ENCODE data around the gene HLA-DPA1. TPM values are rescaled to one million over a fixed set of nuclear protein-coding genes. Genes with fewer than 3 reads are reported as not detected.

HLA-DPA1 gene
- total RNA-seq, 1 experiment from 2014 or later: 0.69 TPM

DNA sequence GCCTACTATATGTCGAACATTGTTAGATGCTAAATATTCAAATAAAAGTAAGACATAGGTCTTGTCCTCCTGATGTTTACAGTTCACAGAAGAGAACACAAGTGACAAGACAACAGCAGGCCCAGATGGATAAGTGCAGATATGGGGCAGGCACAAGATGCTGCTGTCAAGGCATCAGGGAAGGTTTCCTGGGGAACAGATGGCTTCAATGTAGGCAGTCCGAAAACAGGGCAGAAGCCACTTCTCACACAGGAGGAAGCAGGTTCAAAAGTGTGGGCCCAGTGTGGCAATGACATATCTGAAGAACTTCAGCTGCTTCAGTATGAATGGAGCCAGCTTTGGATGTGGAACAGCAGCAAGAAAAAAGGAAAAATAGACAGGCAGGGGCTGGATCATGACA lies 34.9 kb upstream of the HLA-DPA1 start:
- intact Hi-C loops (cut with micrococcal nuclease; ENCODE audit: unreplicated experiment): no loop called here
- Histone ChIP-seq H3K9me3 (ENCODE audit: control insufficient read depth, insufficient read depth, low read depth, low read length) (no peaks in the 10 kb centered on the region), H3K4me3 (ENCODE audit: low read depth in 2 of 2, low read length in 2 of 2) (no peak overlapping the region), H3K4me1 (ENCODE audit: control insufficient read depth, insufficient read depth, low read length) (no peaks in the 10 kb centered on the region), H3K36me3 (ENCODE audit: control insufficient read depth, insufficient read depth, low read length) (no peaks in the 10 kb centered on the region), H3K27me3 (ENCODE audit: control insufficient read depth, insufficient read depth, low read length) (peaks cover 25% of the 10 kb centered on the region), H3K27ac (ENCODE audit: low read length) (no peak overlapping the region)
- TF ChIP-seq SIN3A (IDR thresholded peaks at IDR 0.05; ENCODE audit: borderline replicate concordance, insufficient read depth, low read depth, low read length): no peak
- TF ChIP-seq, protein P1, sequence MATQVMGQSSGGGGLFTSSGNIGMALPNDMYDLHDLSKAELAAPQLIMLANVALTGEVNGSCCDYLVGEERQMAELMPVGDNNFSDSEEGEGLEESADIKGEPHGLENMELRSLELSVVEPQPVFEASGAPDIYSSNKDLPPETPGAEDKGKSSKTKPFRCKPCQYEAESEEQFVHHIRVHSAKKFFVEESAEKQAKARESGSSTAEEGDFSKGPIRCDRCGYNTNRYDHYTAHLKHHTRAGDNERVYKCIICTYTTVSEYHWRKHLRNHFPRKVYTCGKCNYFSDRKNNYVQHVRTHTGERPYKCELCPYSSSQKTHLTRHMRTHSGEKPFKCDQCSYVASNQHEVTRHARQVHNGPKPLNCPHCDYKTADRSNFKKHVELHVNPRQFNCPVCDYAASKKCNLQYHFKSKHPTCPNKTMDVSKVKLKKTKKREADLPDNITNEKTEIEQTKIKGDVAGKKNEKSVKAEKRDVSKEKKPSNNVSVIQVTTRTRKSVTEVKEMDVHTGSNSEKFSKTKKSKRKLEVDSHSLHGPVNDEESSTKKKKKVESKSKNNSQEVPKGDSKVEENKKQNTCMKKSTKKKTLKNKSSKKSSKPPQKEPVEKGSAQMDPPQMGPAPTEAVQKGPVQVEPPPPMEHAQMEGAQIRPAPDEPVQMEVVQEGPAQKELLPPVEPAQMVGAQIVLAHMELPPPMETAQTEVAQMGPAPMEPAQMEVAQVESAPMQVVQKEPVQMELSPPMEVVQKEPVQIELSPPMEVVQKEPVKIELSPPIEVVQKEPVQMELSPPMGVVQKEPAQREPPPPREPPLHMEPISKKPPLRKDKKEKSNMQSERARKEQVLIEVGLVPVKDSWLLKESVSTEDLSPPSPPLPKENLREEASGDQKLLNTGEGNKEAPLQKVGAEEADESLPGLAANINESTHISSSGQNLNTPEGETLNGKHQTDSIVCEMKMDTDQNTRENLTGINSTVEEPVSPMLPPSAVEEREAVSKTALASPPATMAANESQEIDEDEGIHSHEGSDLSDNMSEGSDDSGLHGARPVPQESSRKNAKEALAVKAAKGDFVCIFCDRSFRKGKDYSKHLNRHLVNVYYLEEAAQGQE (IDR thresholded peaks at IDR 0.05; ENCODE audit: insufficient read depth in 1 of 2, low read depth in 2 of 2, low read length in 1 of 2): no peak
- no peak for TF ChIP-seq POLR2AphosphoS5 (IDR thresholded peaks at IDR 0.05; ENCODE audit: low read depth, low read length)
- TF ChIP-seq, protein P2, sequence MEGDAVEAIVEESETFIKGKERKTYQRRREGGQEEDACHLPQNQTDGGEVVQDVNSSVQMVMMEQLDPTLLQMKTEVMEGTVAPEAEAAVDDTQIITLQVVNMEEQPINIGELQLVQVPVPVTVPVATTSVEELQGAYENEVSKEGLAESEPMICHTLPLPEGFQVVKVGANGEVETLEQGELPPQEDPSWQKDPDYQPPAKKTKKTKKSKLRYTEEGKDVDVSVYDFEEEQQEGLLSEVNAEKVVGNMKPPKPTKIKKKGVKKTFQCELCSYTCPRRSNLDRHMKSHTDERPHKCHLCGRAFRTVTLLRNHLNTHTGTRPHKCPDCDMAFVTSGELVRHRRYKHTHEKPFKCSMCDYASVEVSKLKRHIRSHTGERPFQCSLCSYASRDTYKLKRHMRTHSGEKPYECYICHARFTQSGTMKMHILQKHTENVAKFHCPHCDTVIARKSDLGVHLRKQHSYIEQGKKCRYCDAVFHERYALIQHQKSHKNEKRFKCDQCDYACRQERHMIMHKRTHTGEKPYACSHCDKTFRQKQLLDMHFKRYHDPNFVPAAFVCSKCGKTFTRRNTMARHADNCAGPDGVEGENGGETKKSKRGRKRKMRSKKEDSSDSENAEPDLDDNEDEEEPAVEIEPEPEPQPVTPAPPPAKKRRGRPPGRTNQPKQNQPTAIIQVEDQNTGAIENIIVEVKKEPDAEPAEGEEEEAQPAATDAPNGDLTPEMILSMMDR (IDR thresholded peaks at IDR 0.05): no peak
- TF ChIP-seq TCF7L2 (IDR thresholded peaks at IDR 0.05; ENCODE audit: low read depth, low read length): no peak
- BruUV-seq (replicated peaks): no TSS peak
- in situ Hi-C loops (cut with HindIII; ENCODE audit: low pct_unique_long_range_greater_than_20kb, low sequenced_read_pairs): no loop called here
- ChIA-PET POLR2A (no interaction called here), CTCF (no interaction called here)
- no peak for DNase-seq (ENCODE audit: low read depth, low spot score)
- ATAC-seq: no peak

DNA sequence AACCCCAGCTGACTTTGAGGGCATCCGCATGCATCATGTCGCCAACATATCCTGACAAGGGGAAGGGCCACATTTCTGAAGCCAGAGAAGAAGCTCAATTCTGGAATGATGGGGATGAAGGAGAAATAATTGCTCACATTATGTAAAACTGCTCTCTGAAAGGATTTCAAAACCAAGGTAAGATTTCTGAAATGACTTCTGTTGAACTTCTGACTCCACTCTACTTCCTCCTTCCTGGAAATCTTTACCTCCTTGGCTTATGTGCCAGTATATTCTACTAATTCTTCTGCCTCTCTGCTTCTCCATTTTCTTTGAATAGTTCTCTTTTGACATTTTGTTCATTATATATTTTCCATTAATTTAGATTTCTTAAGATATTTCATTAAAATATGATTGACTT lies 34.2 kb upstream of the HLA-DPA1 start:
- TF ChIP-seq TCF7L2 (IDR thresholded peaks at IDR 0.05; ENCODE audit: low read depth, low read length) (no peak), POLR2AphosphoS5 (IDR thresholded peaks at IDR 0.05; ENCODE audit: low read depth, low read length) (no peak), SIN3A (IDR thresholded peaks at IDR 0.05; ENCODE audit: borderline replicate concordance, insufficient read depth, low read depth, low read length) (no peak)
- TF ChIP-seq, protein P1 (IDR thresholded peaks at IDR 0.05; ENCODE audit: insufficient read depth in 1 of 2, low read depth in 2 of 2, low read length in 1 of 2): no peak
- TF ChIP-seq, protein P2 (IDR thresholded peaks at IDR 0.05): no peak
- Histone ChIP-seq H3K36me3 (ENCODE audit: control insufficient read depth, insufficient read depth, low read length) (no peaks in the 10 kb centered on the region), H3K9me3 (ENCODE audit: control insufficient read depth, insufficient read depth, low read depth, low read length) (no peaks in the 10 kb centered on the region), H3K27ac (ENCODE audit: low read length) (no peak overlapping the region), H3K4me3 (ENCODE audit: low read depth in 2 of 2, low read length in 2 of 2) (no peak overlapping the region), H3K4me1 (ENCODE audit: control insufficient read depth, insufficient read depth, low read length) (no peaks in the 10 kb centered on the region), H3K27me3 (ENCODE audit: control insufficient read depth, insufficient read depth, low read length) (peaks cover 25% of the 10 kb centered on the region)
- ATAC-seq (no peak), DNase-seq (ENCODE audit: low read depth, low spot score) (no peak)
- in situ Hi-C loops (cut with HindIII; ENCODE audit: low pct_unique_long_range_greater_than_20kb, low sequenced_read_pairs) (no loop called here), intact Hi-C loops (cut with micrococcal nuclease; ENCODE audit: unreplicated experiment) (no loop called here)
- no TSS peak for BruUV-seq (replicated peaks)
- ChIA-PET CTCF (no interaction called here), POLR2A (no interaction called here)
